ENCODE data around the gene PSMB10. TPM values are rescaled to one million over a fixed set of nuclear protein-coding genes. Genes with fewer than 3 reads are reported as not detected.

The PSMB10 gene
- total RNA-seq, 4 donors from 2014 or later, result 22.9 to 39.7 (median 32.5) TPM

DNA sequence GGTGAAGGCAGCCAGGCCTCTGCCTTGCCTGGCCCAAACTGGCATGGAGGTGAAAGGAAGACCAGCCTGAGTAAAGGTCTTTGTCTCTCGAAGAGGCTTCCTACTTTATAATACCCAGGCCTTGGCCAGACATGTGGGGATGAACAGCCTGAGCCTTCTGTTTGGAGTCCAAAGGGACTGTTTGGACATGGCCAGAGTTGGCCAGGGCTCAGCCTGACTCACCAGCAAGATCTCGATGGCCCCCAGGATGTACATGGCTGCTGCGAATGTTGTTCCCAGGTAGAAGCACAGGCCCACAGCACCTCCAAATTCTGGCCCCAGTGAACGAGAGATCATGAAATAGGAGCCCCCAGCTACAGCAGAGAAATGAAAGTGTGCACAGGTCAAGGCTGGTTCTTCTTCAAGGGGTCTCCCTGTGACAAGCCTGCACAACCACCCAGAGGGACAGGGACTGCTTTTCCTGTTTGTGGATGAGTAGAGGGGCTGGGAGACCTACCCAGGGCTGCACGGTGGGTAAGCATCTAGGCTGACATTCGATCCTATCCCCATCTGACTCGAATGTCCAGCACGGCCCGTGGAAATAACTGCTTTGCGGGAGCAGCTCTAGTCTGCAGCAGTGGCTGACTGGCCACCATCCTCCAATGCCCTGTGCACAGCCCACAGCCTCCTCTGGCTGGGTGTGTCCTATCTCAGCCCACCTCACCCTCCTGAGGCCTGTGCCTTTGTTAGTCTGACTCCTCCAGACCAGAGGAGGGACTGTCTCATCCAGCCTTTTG lies 18.0 kb upstream of the PSMB10 start:
- H3K4me3 ChIP-seq (replicated peaks in 1 of 3), result no peak overlapping the region
- no peaks in the 10 kb centered on the region for H3K27me3 ChIP-seq
- intact Hi-C loops (cut with DNase I), result no loop called here
- WGBS, 2 donors, result 87 to 89% methylated on average over 6 to 9 of the region's 10 CpGs
- no peaks in the 10 kb centered on the region for H3K9me3 ChIP-seq
- DNase-seq, result no peak
- H3K4me1 ChIP-seq, result peaks cover 0 to 14% of the 10 kb centered on the region in 2 donors
- no peak for TF ChIP-seq POLR2A (IDR thresholded peaks at IDR 0.05)
- TF ChIP-seq, protein P1, sequence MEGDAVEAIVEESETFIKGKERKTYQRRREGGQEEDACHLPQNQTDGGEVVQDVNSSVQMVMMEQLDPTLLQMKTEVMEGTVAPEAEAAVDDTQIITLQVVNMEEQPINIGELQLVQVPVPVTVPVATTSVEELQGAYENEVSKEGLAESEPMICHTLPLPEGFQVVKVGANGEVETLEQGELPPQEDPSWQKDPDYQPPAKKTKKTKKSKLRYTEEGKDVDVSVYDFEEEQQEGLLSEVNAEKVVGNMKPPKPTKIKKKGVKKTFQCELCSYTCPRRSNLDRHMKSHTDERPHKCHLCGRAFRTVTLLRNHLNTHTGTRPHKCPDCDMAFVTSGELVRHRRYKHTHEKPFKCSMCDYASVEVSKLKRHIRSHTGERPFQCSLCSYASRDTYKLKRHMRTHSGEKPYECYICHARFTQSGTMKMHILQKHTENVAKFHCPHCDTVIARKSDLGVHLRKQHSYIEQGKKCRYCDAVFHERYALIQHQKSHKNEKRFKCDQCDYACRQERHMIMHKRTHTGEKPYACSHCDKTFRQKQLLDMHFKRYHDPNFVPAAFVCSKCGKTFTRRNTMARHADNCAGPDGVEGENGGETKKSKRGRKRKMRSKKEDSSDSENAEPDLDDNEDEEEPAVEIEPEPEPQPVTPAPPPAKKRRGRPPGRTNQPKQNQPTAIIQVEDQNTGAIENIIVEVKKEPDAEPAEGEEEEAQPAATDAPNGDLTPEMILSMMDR (IDR thresholded peaks at IDR 0.05), result no peak
- H3K36me3 ChIP-seq, result peaks cover 42 to 51% of the 10 kb centered on the region in 2 donors
- no peak overlapping the region for H3K27ac ChIP-seq

- H3K9me3 ChIP-seq, result no peaks in the 10 kb centered on the region
- TF ChIP-seq, protein P1 (IDR thresholded peaks at IDR 0.05), result no peak
- TF ChIP-seq POLR2A (IDR thresholded peaks at IDR 0.05), result no peak
- 84 to 85% methylated on average over 7 to 8 of the region's 8 CpGs for WGBS, 2 donors
- H3K4me1 ChIP-seq, result peaks cover 0 to 6% of the 10 kb centered on the region in 2 donors
- no peak overlapping the region for H3K27ac ChIP-seq
- peak in 1 of 2 donors; percentile 31 for DNase-seq
- H3K4me3 ChIP-seq (replicated peaks in 1 of 3), result no peak overlapping the region
- peaks cover 49 to 55% of the 10 kb centered on the region in 2 donors for H3K36me3 ChIP-seq
- intact Hi-C loops (cut with DNase I), result no loop called here
- H3K27me3 ChIP-seq, result no peaks in the 10 kb centered on the region
Observed at GRCh38 chr16:67953641-67954375, 17.2 kb upstream of the PSMB10 start.

- peaks cover 0 to 5% of the 10 kb centered on the region in 2 donors for H3K4me1 ChIP-seq
- H3K27me3 ChIP-seq, result no peaks in the 10 kb centered on the region
- no peaks in the 10 kb centered on the region for H3K9me3 ChIP-seq
- H3K36me3 ChIP-seq, result peaks cover 68 to 73% of the 10 kb centered on the region in 2 donors
- intact Hi-C loops (cut with DNase I), result no loop called here
- H3K27ac ChIP-seq, result no peak overlapping the region
- TF ChIP-seq, protein P1 (IDR thresholded peaks at IDR 0.05), result no peak
- no peak for TF ChIP-seq POLR2A (IDR thresholded peaks at IDR 0.05)
- H3K4me3 ChIP-seq (replicated peaks in 1 of 3), result no peak overlapping the region
- WGBS, 2 donors, result 47 to 58% methylated on average over 6 to 8 of the region's 12 CpGs
- DNase-seq, result no peak
Observed at GRCh38 chr16:67951485-67951884, 14.8 kb upstream of the PSMB10 start.

- no peaks in the 10 kb centered on the region for H3K9me3 ChIP-seq
- H3K4me1 ChIP-seq, result peaks cover 0 to 5% of the 10 kb centered on the region in 2 donors
- no peak overlapping the region for H3K4me3 ChIP-seq (replicated peaks in 1 of 3)
- TF ChIP-seq, protein P1 (IDR thresholded peaks at IDR 0.05), result no peak
- no peak for TF ChIP-seq POLR2A (IDR thresholded peaks at IDR 0.05)
- no peaks in the 10 kb centered on the region for H3K27me3 ChIP-seq
- 88 to 90% methylated on average over 9 to 12 of the region's 16 CpGs for WGBS, 2 donors
- H3K36me3 ChIP-seq, result peaks cover 73 to 84% of the 10 kb centered on the region in 2 donors
- intact Hi-C loops (cut with DNase I), result no loop called here
- DNase-seq, result no peak
- no peak overlapping the region for H3K27ac ChIP-seq
Observed at GRCh38 chr16:67950335-67950843, 13.7 kb upstream of the PSMB10 start.
